Activated CD8-positive, alpha-beta memory T cell treated with anti-CD3 and anti-CD28 coated beads for 48 hours (primary cell): ENCODE data around the gene SHMT2.
"Not testable (repeated sequence)": the region's sequence is repeated elsewhere in the genome, so short reads cannot be mapped to it uniquely, and the experiment has no call there.

Experiments used
- DNase-seq, 3 experiments: peaks; one replicate each; pipeline ENCODE4 v3.0.0-alpha.2; 2020; ENCODE audit warnings: low read depth in 2 of 3, low spot score in 2 of 3

Gene SHMT2

DNA sequence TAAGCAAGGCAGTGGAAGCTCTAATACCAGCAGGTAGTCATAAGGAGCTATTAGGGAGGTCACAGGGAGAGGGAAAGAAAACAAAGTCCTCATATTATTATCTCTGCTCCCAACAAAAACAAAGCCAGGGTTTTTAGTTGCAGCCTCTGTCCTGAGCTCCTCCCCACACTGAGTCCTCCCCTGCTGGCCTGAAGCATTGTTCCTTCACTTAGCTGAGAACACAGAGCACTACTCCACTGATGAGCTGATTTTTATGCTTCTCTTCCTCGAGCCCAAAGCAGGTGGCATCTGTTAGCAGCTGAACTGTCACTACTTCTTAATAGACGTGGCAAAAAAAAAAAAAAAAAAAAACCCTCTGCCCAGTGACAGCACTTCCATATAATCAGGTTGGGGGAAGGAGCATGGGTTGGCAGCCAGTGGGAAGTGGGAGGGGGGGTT lies 31.9 kb downstream of the SHMT2 start:
- DNase-seq: no peak

GRCh38 chr12:57262126-57262822 lies 32.8 kb downstream of the SHMT2 start:
- no peak for DNase-seq

DNA sequence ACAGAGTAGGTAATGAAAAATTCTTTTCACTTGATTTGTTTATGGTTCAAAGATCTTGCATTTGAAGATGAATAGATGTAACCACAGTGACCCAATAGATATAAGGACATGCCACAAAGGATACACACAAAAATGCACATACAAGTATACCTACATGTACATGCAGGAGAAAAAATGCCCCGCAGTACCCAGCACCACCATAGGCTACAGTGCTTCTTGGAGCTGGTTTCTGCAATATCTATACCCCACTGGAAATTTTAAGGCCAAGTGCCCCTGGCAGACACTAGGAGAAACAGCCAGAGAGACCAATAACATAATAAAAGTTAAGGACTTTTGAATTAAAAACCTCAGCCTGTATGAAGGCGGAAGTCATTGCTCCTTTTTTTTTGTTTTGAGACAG lies 33.6 kb downstream of the SHMT2 start:
- DNase-seq: no peak

GRCh38 chr12:57266681-57267080 lies 37.2 kb downstream of the SHMT2 start:
- no peak for DNase-seq

GRCh38 chr12:57268264-57268663 lies 38.8 kb downstream of the SHMT2 start:
- no peak for DNase-seq

DNA sequence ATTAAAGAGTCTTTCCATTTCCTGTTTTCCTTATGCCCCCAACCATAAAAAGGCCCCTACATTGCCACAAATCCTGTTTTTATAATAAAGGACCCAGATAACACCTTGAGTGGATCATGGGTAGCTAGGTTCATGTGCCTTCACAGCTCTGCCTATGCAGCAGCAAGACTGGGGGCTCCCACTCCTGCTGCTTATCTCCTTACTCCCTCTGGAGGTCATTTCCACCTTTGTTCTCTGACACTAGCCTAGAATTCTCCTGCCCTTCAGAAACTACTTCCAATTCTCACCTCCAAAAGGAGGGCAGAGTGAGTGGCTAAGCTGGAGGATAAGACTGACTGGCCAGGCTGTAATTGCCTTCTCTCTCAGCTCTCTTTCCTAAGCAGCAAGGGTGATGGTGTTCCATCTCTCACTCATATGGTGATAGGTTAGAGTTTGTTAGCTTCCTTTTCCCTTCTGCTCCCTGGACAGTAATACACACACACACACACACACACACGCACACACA lies 41.5 kb downstream of the SHMT2 start:
- no peak for DNase-seq

GRCh38 chr12:57272337-57273151 lies 43.0 kb downstream of the SHMT2 start:
- no peak for DNase-seq

DNA sequence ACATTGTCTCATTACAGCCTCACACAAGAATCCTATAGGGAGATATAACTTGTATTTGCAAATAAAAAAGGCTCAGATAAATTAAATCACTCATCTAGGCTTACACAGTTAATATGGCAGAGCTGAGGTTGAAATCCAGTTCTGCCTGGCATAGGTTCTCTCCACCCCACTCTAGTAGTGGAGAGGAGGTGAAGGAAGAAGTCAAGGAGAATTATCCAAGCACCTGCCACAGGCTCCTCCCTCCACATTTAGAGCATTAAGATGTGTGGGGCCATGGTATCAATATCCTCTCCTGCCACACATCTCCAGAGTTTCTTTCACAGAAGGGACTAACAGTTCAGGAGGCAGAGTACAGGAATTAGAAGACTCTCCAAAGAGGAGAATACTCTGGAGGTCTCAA lies 44.0 kb downstream of the SHMT2 start:
- no peak for DNase-seq

DNA sequence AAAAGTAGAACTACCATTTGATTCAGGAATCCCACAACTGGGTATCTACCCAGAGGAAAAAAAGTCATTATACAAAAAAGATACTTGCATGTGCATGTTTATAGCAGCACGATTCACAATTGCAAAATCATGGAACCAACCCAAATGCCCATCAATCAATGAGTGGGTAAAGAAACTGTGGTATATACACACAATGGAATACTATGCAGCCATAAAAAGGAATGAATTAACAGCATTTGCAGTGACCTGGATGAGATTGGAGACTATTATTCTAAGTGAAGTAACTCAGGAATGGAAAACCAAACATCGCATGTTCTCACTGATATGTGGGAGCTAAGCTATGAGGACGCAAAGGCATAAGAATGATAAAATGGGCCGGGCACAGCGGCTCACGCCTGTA lies 46.7 kb downstream of the SHMT2 start:
- not testable (repeated sequence) for DNase-seq

DNA sequence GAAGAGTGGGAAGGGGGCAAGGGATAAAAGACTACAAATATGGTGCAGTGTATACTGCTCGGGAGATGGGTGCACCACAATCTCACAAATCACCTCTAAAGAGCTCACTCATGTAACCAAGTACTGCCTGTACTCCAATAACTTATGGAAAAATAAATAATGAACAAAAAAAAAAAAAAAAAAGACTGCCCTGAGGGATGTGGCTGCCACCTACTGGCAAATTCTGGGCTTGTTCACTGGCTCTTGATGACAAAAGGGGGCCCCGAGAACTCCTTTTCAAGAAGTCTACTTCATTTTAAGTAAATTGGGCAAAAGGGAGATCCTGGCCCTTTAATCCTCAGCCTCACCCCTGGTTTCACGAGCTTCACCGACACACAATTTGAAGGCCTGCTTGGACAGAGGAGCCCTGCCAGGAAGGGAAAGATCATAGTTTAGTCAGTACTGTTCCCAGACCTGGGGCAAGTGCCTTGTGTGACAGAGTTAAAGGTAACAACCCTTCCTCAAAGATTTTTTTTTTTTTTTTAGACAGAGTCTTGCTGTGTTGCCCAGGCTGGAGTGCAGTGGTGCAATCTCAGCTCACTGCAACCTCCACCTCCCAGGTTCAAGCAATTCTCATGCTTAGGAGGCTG lies 47.5 kb downstream of the SHMT2 start:
- no peak for DNase-seq

DNA sequence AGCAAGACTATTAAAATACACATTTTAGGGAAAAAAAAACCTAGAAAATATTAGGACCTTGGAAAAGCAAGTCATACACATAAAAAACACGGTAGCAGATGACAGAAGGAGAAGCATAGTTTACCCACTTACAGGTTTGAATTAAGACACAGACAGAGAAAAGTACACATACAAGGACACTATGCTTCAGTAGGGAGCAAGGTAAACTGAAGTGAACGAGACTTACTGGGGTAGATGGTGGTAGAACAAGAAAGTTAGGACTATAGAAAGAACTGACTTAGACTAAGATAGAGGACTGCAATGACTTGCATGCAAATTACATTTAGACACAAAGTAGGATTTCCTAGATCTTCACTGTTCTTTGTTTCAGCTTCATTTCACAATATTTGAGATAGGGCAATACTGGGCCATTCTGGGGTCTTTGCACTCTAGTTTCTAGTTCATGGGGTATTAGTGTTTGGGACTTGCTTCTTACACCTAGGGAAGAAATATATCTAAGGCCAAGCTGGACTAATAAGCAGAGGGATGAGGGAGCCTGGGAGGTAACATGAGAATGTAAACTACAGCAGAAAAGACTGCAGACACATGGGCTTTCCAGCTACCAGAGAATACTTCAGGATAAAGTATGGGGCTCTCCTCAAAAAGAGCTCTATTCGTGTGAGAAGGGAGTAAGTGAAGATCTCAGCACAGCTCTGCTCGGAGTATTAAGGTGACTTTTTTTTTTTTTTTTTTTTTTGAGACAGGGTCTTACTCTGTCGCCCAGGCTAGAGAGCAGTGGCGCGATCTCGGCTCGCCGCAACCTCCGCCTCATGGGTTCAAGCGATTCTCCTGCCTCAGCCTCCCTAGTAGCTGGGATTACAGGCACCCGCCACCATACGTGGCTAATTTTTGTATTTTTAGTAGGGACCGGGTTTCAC lies 49.2 kb downstream of the SHMT2 start:
- DNase-seq: no peak

- DNase-seq: peak; percentile 28 to 48 (median 28)
These were observed 50.9 kb downstream of the SHMT2 start for GRCh38 chr12:57280211-57281062.

DNA sequence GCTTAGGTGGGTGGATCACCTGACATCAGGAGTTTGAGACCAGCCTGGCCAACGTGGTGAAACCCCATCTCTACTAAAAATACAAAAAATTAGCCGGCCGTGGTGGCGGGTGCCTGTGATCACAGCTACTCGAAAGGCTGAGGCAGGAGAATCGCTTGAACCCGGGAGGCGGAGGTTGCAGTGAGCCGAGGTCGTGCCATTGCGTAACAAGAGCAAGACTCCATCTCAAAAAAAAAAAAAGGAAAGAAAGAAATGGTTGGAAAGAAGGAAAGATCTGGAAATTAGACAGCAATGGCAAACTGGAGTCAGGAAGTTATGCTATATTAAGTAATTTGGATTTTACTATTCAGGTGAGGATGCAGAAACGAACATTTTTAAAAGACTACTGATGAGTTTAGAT lies 52.6 kb downstream of the SHMT2 start:
- not testable (repeated sequence) for DNase-seq
